Mesenchymal stem cell (in vitro differentiated cells and primary cell): ENCODE results near the gene NRDE2.

Experiments
- DNase-seq: peaks from one replicate; pipeline ENCODE4 v3.0.0-alpha.2; 2013
- H2AFZ ChIP-seq: one replicate; pipeline ENCODE4 v1.6.1; 2013; ENCODE audit warnings: low read depth, mild to moderate bottlenecking, control low read depth, inconsistent platforms, low read length, moderate library complexity
- H2AK5ac ChIP-seq: 2 replicates; pipeline ENCODE4 v1.6.1; 2013; ENCODE audit warnings: low read length, moderate library complexity, mild to moderate bottlenecking, inconsistent platforms; ENCODE audit not compliant: severe bottlenecking
- H2BK120ac ChIP-seq: one replicate; pipeline ENCODE4 v1.6.1; 2013; ENCODE audit warnings: low read depth, mild to moderate bottlenecking, inconsistent platforms, low read length, moderate library complexity
- H2BK12ac ChIP-seq, 2 experiments: one replicate each; pipeline ENCODE4 v1.6.1; 2013; ENCODE audit warnings: inconsistent platforms in 2 of 2, low read length in 2 of 2, mild to moderate bottlenecking in 2 of 2, moderate library complexity in 2 of 2, control low read depth in 1 of 2
- H2BK15ac ChIP-seq: one replicate; pipeline ENCODE4 v1.6.1; 2013; ENCODE audit warnings: mild to moderate bottlenecking, low read depth, inconsistent platforms; ENCODE audit not compliant: poor library complexity, severe bottlenecking
- H2BK5ac ChIP-seq: 2 replicates; pipeline ENCODE4 v1.6.1; 2013; ENCODE audit warnings: low read depth, mild to moderate bottlenecking, low read length, control low read depth, inconsistent platforms; ENCODE audit not compliant: poor library complexity, severe bottlenecking
- H3K14ac ChIP-seq, 2 experiments: one replicate each; pipeline ENCODE4 v1.6.1; 2013; ENCODE audit warnings: inconsistent platforms in 2 of 2, low read length in 2 of 2, control low read depth in 1 of 2, mild to moderate bottlenecking in 1 of 2, moderate library complexity in 1 of 2
- H3K18ac ChIP-seq, 2 experiments: one replicate each; pipeline ENCODE4 v1.6.1; 2013; ENCODE audit warnings: inconsistent platforms in 2 of 2, low read length in 2 of 2, control low read depth in 1 of 2, low read depth in 1 of 2, mild to moderate bottlenecking in 1 of 2
- H3K23ac ChIP-seq, 2 experiments: one replicate each; pipeline ENCODE4 v1.6.1; 2013; ENCODE audit warnings: inconsistent platforms in 2 of 2, low read length in 2 of 2, mild to moderate bottlenecking in 2 of 2, moderate library complexity in 2 of 2, control low read depth in 1 of 2
- H3K27ac ChIP-seq: 2 replicates; pipeline ENCODE4 v1.5.1; 2013; ENCODE audit warnings: mild to moderate bottlenecking, moderate library complexity, low read length, control low read depth, inconsistent platforms; ENCODE audit not compliant: poor library complexity, severe bottlenecking
- H3K27me3 ChIP-seq, 2 experiments: 2 replicates each; pipeline versions ENCODE4 v1.6.1 to v1.7.0; 2013; ENCODE audit warnings: low read length in 2 of 2, mild to moderate bottlenecking in 2 of 2, moderate library complexity in 2 of 2, control low read depth in 1 of 2, inconsistent platforms in 1 of 2; ENCODE audit not compliant: control insufficient read depth in 1 of 2, insufficient read depth in 1 of 2
- H3K36me3 ChIP-seq, 2 experiments: 2 replicates each; pipeline versions ENCODE4 v1.6.1 to v1.7.0; 2013; ENCODE audit warnings: low read length in 2 of 2, control low read depth in 1 of 2, inconsistent platforms in 1 of 2, low read depth in 1 of 2, mild to moderate bottlenecking in 1 of 2; ENCODE audit not compliant: insufficient read depth in 2 of 2, control insufficient read depth in 1 of 2
- H3K4ac ChIP-seq, 2 experiments: one replicate each; pipeline ENCODE4 v1.6.1; 2013; ENCODE audit warnings: inconsistent platforms in 2 of 2, low read length in 2 of 2, mild to moderate bottlenecking in 2 of 2, moderate library complexity in 2 of 2, control low read depth in 1 of 2, low read depth in 1 of 2
- H3K4me1 ChIP-seq: 2 replicates; pipeline ENCODE4 v1.6.1; 2013; ENCODE audit warnings: low read depth, low read length, control low read depth; ENCODE audit not compliant: control insufficient read depth, insufficient read depth
- H3K4me2 ChIP-seq: 2 replicates; pipeline ENCODE4 v1.6.1; 2013; ENCODE audit warnings: low read length, mild to moderate bottlenecking, inconsistent platforms; ENCODE audit not compliant: poor library complexity, severe bottlenecking
- H3K4me3 ChIP-seq, 2 experiments: 2 replicates each; pipeline versions ENCODE4 v1.5.1 to v1.7.0; 2013; ENCODE audit warnings: low read length in 2 of 2, mild to moderate bottlenecking in 2 of 2, control low read depth in 1 of 2, low read depth in 1 of 2; ENCODE audit not compliant: insufficient read depth in 1 of 2
- H3K79me1 ChIP-seq: replicated peaks from 2 replicates; pipeline ENCODE4 v1.6.1; 2013; ENCODE audit warnings: mild to moderate bottlenecking, control low read depth, low read length, inconsistent platforms; ENCODE audit not compliant: poor library complexity, severe bottlenecking
- H3K9ac ChIP-seq: 2 replicates; pipeline ENCODE4 v1.7.0; 2013; ENCODE audit warnings: mild to moderate bottlenecking, low read length, moderate library complexity
- H3K9me3 ChIP-seq: 2 replicates; pipeline ENCODE4 v1.7.0; 2013; ENCODE audit warnings: mild to moderate bottlenecking, low read length; ENCODE audit not compliant: control insufficient read depth
- H4K8ac ChIP-seq: one replicate; pipeline ENCODE4 v1.6.1; 2013; ENCODE audit warnings: inconsistent platforms, mild to moderate bottlenecking, low read length, moderate library complexity
- H4K91ac ChIP-seq: one replicate; pipeline ENCODE4 v1.6.1; 2013; ENCODE audit warnings: mild to moderate bottlenecking, low read length, inconsistent platforms
- WGBS: methylation state at CpG from one replicate; pipeline ENCODE4 v1.1.7; 2013; ENCODE audit warnings: mixed read lengths; 5-methylcytosine and 5-hydroxymethylcytosine counted together

Gene NRDE2

DNA sequence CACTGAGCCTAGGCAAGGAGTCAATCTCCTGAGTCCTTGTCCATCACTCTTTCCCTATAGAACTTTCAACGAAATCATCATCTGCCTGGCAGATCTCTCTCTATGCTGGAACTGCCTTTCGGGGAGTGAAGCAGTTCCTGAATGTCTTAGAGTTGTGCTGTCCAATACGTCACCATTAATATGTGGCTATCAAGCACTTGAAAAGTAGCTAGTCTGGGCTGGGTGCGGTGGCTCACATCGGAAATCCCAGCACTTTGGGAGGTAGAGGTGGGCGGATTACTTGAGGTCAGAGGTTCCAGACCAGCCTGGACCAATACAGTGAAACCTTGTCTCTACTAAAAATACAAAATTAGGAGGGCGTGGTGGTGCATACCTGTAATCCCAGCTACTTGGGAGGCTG is 35.1 kb downstream of the NRDE2 start:
- Histone ChIP-seq H3K36me3 (peaks cover 29 to 76% of the 10 kb centered on the region in 2 experiments), H2AK5ac (no peak overlapping the region), H2BK15ac (no peak overlapping the region), H2BK5ac (no peak overlapping the region), H4K8ac (no peak overlapping the region), H3K27ac (no peak overlapping the region), H3K9ac (no peak overlapping the region), H3K14ac (no peak overlapping the region), H3K27me3 (no peaks in the 10 kb centered on the region), H4K91ac (no peak overlapping the region), H3K23ac (no peak overlapping the region), H3K79me1 (peaks cover 28% of the 10 kb centered on the region), H3K4me3 (no peak overlapping the region), H2BK120ac (no peak overlapping the region), H3K4me1 (no peaks in the 10 kb centered on the region), H3K4ac (no peak overlapping the region), H3K4me2 (no peak overlapping the region), H3K18ac (no peak overlapping the region), H2AFZ (no peak overlapping the region), H3K9me3 (no peaks in the 10 kb centered on the region), H2BK12ac (no peak overlapping the region)
- no peak for DNase-seq
- WGBS: 92% methylated on average over 6 of the region's 7 CpGs

DNA sequence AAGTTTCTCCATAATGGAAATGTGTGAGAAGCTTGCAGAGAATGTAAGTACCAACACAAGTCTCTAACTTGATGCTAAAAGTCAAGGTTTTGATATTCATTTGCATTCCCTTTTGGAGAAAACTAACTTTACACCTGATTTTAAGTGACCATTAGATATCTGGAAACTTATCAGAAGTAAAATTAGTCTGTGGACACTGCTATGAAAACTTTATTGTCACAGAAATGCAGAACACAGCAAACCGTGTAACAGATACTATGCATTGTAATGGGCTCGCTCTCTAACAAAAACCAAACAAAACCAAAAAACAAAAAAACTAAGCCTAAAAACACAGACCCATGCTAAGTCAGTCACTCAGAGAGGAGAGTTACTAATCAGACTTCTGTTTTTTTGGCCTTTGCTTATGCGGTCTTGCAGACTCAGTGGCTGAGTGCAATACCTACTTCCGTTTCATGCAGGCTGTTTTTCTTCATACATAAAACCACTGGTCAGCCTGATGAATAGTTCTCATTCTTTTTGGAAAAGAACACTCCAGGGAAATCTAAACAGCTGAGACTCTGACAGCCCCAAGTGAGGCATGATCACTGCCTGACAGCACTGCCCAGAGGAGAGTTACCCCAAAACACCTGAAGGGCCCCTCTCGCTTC is 35.7 kb downstream of the NRDE2 start:
- H3K23ac ChIP-seq: no peak overlapping the region
- no peak overlapping the region for H3K9ac ChIP-seq
- H3K9me3 ChIP-seq: no peaks in the 10 kb centered on the region
- H3K27ac ChIP-seq: no peak overlapping the region
- no peak overlapping the region for H2AFZ ChIP-seq
- H2BK5ac ChIP-seq: no peak overlapping the region
- H3K18ac ChIP-seq: no peak overlapping the region
- H3K4me2 ChIP-seq: no peak overlapping the region
- H4K91ac ChIP-seq: no peak overlapping the region
- H3K4me3 ChIP-seq: no peak overlapping the region
- H2BK15ac ChIP-seq: no peak overlapping the region
- H3K14ac ChIP-seq: no peak overlapping the region
- no peak overlapping the region for H2BK120ac ChIP-seq
- peaks cover 32% of the 10 kb centered on the region for H3K79me1 ChIP-seq
- peaks cover 33 to 79% of the 10 kb centered on the region in 2 experiments for H3K36me3 ChIP-seq
- 90% methylated on average over 5 of the region's 5 CpGs for WGBS
- H3K4ac ChIP-seq: no peak overlapping the region
- no peak overlapping the region for H2AK5ac ChIP-seq
- peak; percentile 48 for DNase-seq
- H4K8ac ChIP-seq: no peak overlapping the region
- no peak overlapping the region for H2BK12ac ChIP-seq
- H3K27me3 ChIP-seq: no peaks in the 10 kb centered on the region
- H3K4me1 ChIP-seq: no peaks in the 10 kb centered on the region

DNA sequence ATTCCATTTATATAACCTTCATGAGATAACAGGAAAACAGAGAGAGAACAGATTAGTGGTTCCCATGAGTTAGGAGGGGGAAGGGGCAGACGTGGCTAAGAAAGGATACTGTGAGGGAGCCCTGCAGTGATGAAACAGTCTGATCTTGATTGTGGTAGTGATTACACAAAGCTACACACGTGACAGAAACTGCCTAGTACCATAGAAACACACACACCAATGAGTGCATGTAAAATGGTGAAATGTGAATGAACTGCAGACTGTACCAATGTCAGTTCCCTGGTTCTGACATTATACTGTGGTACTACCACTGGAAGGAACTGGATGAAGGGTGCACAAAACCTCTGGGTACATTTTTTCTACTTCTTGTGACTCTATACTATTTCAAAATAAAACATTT is 36.9 kb downstream of the NRDE2 start:
- Histone ChIP-seq H2BK5ac (no peak overlapping the region), H2BK15ac (no peak overlapping the region), H3K4ac (no peak overlapping the region), H3K9ac (no peak overlapping the region), H3K36me3 (peaks cover 38 to 85% of the 10 kb centered on the region in 2 experiments), H2BK120ac (no peak overlapping the region), H3K4me1 (no peaks in the 10 kb centered on the region), H4K91ac (no peak overlapping the region), H2AFZ (no peak overlapping the region), H3K4me2 (no peak overlapping the region), H3K14ac (no peak overlapping the region), H3K18ac (no peak overlapping the region), H2AK5ac (no peak overlapping the region), H3K23ac (peak overlapping the region in 1 of 2 experiments; percentile 53), H3K79me1 (peaks cover 32% of the 10 kb centered on the region), H2BK12ac (no peak overlapping the region), H3K9me3 (no peaks in the 10 kb centered on the region), H3K27ac (no peak overlapping the region), H3K27me3 (no peaks in the 10 kb centered on the region), H3K4me3 (no peak overlapping the region), H4K8ac (no peak overlapping the region)
- WGBS: 100% methylated on average over 1 of the region's 2 CpGs
- DNase-seq: peak; percentile 47

DNA sequence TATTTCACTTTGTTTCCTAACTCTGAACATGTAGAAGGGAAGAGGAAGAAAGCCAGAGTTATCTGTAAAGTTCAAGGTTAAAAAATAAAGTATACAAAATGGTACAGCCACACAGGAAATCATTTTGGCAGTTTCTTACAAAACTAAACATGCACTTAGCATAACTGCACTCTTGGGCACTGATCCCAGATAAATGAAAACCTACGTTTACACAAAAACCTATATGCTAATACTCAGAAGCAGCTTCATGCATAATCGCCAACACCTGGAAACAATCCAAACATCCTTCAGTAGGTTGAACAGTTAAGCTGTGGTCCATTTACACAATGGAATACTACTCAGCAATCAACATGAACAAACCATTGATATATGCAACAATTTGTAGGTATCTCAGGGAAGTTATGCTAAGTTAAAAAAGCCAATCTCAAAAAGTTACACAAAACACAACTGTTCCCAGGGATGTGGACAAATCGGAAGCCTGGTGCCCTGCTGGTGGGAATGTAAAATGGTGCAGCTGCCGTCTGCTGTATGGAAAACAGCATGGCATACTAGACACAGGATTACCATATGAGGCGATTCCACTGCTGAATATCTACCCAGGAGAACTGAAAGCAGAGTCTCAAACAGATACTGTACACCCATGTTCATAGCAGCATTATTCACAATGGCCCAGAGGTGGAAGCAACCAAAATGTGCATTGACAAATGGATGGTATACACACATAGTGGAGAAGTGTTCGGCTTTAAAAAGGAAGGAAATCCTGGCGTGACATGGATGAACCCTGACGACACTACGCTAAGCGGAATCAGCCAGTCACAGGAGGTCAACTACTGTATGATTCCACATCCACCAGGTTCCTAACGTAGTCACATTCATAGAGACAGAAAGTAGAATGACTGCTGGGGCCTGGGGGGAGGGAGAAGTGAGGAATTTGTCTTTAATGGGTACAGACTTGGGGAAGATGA is 37.7 kb downstream of the NRDE2 start:
- Histone ChIP-seq H3K23ac (no peak overlapping the region), H2AFZ (no peak overlapping the region), H2BK120ac (no peak overlapping the region), H3K9me3 (no peaks in the 10 kb centered on the region), H3K27ac (no peak overlapping the region), H3K14ac (no peak overlapping the region), H3K4me2 (no peak overlapping the region), H2BK5ac (no peak overlapping the region), H3K79me1 (peaks cover 27% of the 10 kb centered on the region), H4K8ac (no peak overlapping the region), H3K36me3 (peaks cover 36 to 84% of the 10 kb centered on the region in 2 experiments), H2BK12ac (no peak overlapping the region), H3K4ac (no peak overlapping the region), H3K27me3 (no peaks in the 10 kb centered on the region), H3K18ac (no peak overlapping the region), H3K4me1 (no peaks in the 10 kb centered on the region), H3K9ac (no peak overlapping the region), H2BK15ac (no peak overlapping the region), H3K4me3 (no peak overlapping the region), H4K91ac (no peak overlapping the region), H2AK5ac (no peak overlapping the region)
- WGBS: 96% methylated on average over 11 of the region's 11 CpGs
- no peak for DNase-seq
